Mesenchymal stem cell (in vitro differentiated cells and primary cell): Measurements from ENCODE around the gene SACM1L.
A peak's percentile ranks its signal among the peaks of the same experiment; 100 is the strongest.

Experiments used
- DNase-seq: peaks from one replicate; pipeline ENCODE4 v3.0.0-alpha.2; 2013
- H2AFZ ChIP-seq: one replicate; pipeline ENCODE4 v1.6.1; 2013; ENCODE audit warnings: low read depth, mild to moderate bottlenecking, control low read depth, inconsistent platforms, low read length, moderate library complexity
- H2AK5ac ChIP-seq: 2 replicates; pipeline ENCODE4 v1.6.1; 2013; ENCODE audit warnings: low read length, moderate library complexity, mild to moderate bottlenecking, inconsistent platforms; ENCODE audit not compliant: severe bottlenecking
- H2BK120ac ChIP-seq: one replicate; pipeline ENCODE4 v1.6.1; 2013; ENCODE audit warnings: low read depth, mild to moderate bottlenecking, inconsistent platforms, low read length, moderate library complexity
- H2BK12ac ChIP-seq, 2 experiments: one replicate each; pipeline ENCODE4 v1.6.1; 2013; ENCODE audit warnings: inconsistent platforms in 2 of 2, low read length in 2 of 2, mild to moderate bottlenecking in 2 of 2, moderate library complexity in 2 of 2, control low read depth in 1 of 2
- H2BK15ac ChIP-seq: one replicate; pipeline ENCODE4 v1.6.1; 2013; ENCODE audit warnings: mild to moderate bottlenecking, low read depth, inconsistent platforms; ENCODE audit not compliant: poor library complexity, severe bottlenecking
- H2BK5ac ChIP-seq: 2 replicates; pipeline ENCODE4 v1.6.1; 2013; ENCODE audit warnings: low read depth, mild to moderate bottlenecking, low read length, control low read depth, inconsistent platforms; ENCODE audit not compliant: poor library complexity, severe bottlenecking
- H3K14ac ChIP-seq, 2 experiments: one replicate each; pipeline ENCODE4 v1.6.1; 2013; ENCODE audit warnings: inconsistent platforms in 2 of 2, low read length in 2 of 2, control low read depth in 1 of 2, mild to moderate bottlenecking in 1 of 2, moderate library complexity in 1 of 2
- H3K18ac ChIP-seq, 2 experiments: one replicate each; pipeline ENCODE4 v1.6.1; 2013; ENCODE audit warnings: inconsistent platforms in 2 of 2, low read length in 2 of 2, control low read depth in 1 of 2, low read depth in 1 of 2, mild to moderate bottlenecking in 1 of 2
- H3K23ac ChIP-seq, 2 experiments: one replicate each; pipeline ENCODE4 v1.6.1; 2013; ENCODE audit warnings: inconsistent platforms in 2 of 2, low read length in 2 of 2, mild to moderate bottlenecking in 2 of 2, moderate library complexity in 2 of 2, control low read depth in 1 of 2
- H3K27ac ChIP-seq: 2 replicates; pipeline ENCODE4 v1.5.1; 2013; ENCODE audit warnings: mild to moderate bottlenecking, moderate library complexity, low read length, control low read depth, inconsistent platforms; ENCODE audit not compliant: poor library complexity, severe bottlenecking
- H3K27me3 ChIP-seq, 2 experiments: 2 replicates each; pipeline versions ENCODE4 v1.6.1 to v1.7.0; 2013; ENCODE audit warnings: low read length in 2 of 2, mild to moderate bottlenecking in 2 of 2, moderate library complexity in 2 of 2, control low read depth in 1 of 2, inconsistent platforms in 1 of 2; ENCODE audit not compliant: control insufficient read depth in 1 of 2, insufficient read depth in 1 of 2
- H3K36me3 ChIP-seq, 2 experiments: 2 replicates each; pipeline versions ENCODE4 v1.6.1 to v1.7.0; 2013; ENCODE audit warnings: low read length in 2 of 2, control low read depth in 1 of 2, inconsistent platforms in 1 of 2, low read depth in 1 of 2, mild to moderate bottlenecking in 1 of 2; ENCODE audit not compliant: insufficient read depth in 2 of 2, control insufficient read depth in 1 of 2
- H3K4ac ChIP-seq, 2 experiments: one replicate each; pipeline ENCODE4 v1.6.1; 2013; ENCODE audit warnings: inconsistent platforms in 2 of 2, low read length in 2 of 2, mild to moderate bottlenecking in 2 of 2, moderate library complexity in 2 of 2, control low read depth in 1 of 2, low read depth in 1 of 2
- H3K4me1 ChIP-seq: 2 replicates; pipeline ENCODE4 v1.6.1; 2013; ENCODE audit warnings: low read depth, low read length, control low read depth; ENCODE audit not compliant: control insufficient read depth, insufficient read depth
- H3K4me2 ChIP-seq: 2 replicates; pipeline ENCODE4 v1.6.1; 2013; ENCODE audit warnings: low read length, mild to moderate bottlenecking, inconsistent platforms; ENCODE audit not compliant: poor library complexity, severe bottlenecking
- H3K4me3 ChIP-seq, 2 experiments: 2 replicates each; pipeline versions ENCODE4 v1.5.1 to v1.7.0; 2013; ENCODE audit warnings: low read length in 2 of 2, mild to moderate bottlenecking in 2 of 2, control low read depth in 1 of 2, low read depth in 1 of 2; ENCODE audit not compliant: insufficient read depth in 1 of 2
- H3K79me1 ChIP-seq: replicated peaks from 2 replicates; pipeline ENCODE4 v1.6.1; 2013; ENCODE audit warnings: mild to moderate bottlenecking, control low read depth, low read length, inconsistent platforms; ENCODE audit not compliant: poor library complexity, severe bottlenecking
- H3K9ac ChIP-seq: 2 replicates; pipeline ENCODE4 v1.7.0; 2013; ENCODE audit warnings: mild to moderate bottlenecking, low read length, moderate library complexity
- H3K9me3 ChIP-seq: 2 replicates; pipeline ENCODE4 v1.7.0; 2013; ENCODE audit warnings: mild to moderate bottlenecking, low read length; ENCODE audit not compliant: control insufficient read depth
- H4K8ac ChIP-seq: one replicate; pipeline ENCODE4 v1.6.1; 2013; ENCODE audit warnings: inconsistent platforms, mild to moderate bottlenecking, low read length, moderate library complexity
- H4K91ac ChIP-seq: one replicate; pipeline ENCODE4 v1.6.1; 2013; ENCODE audit warnings: mild to moderate bottlenecking, low read length, inconsistent platforms
- WGBS: methylation state at CpG from one replicate; pipeline ENCODE4 v1.1.7; 2013; ENCODE audit warnings: mixed read lengths; 5-methylcytosine and 5-hydroxymethylcytosine counted together

The SACM1L gene

DNA sequence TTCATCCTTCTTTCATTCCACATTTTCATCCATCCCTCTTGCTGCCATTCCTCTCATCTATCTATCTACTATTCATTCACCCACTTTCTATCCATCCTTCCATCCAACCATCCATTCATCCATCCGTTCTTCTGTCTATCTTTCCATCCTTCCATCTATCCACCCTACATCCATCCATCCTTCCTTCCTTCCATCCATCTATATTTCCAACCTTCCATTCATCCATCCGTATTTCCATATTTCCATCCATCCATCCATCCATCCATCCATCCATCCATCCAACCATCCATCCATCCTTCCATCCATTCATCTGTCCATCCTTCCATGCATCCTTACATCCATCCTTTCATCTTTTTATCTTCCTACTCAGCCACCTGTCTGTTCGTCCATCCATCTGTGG lies 93.2 kb downstream of the SACM1L start:
- no peak overlapping the region for H2AK5ac ChIP-seq
- H3K18ac ChIP-seq = no peak overlapping the region
- peaks cover 2% of the 10 kb centered on the region for H3K4me1 ChIP-seq
- no peak overlapping the region for H2AFZ ChIP-seq
- no peak overlapping the region for H3K27ac ChIP-seq
- H3K36me3 ChIP-seq = no peaks in the 10 kb centered on the region
- H2BK120ac ChIP-seq = no peak overlapping the region
- 79% methylated on average over 3 of the region's 3 CpGs for WGBS
- H2BK12ac ChIP-seq = no peak overlapping the region
- no peak overlapping the region for H3K4me3 ChIP-seq
- no peak overlapping the region for H3K14ac ChIP-seq
- peaks cover 8% of the 10 kb centered on the region for H3K9me3 ChIP-seq
- H3K79me1 ChIP-seq = no peaks in the 10 kb centered on the region
- no peak overlapping the region for H2BK5ac ChIP-seq
- peaks cover 41 to 71% of the 10 kb centered on the region in 2 experiments for H3K27me3 ChIP-seq
- no peak overlapping the region for H4K8ac ChIP-seq
- H2BK15ac ChIP-seq = no peak overlapping the region
- no peak overlapping the region for H3K4ac ChIP-seq
- H3K23ac ChIP-seq = no peak overlapping the region
- no peak overlapping the region for H4K91ac ChIP-seq
- DNase-seq = no peak
- no peak overlapping the region for H3K9ac ChIP-seq
- no peak overlapping the region for H3K4me2 ChIP-seq

DNA sequence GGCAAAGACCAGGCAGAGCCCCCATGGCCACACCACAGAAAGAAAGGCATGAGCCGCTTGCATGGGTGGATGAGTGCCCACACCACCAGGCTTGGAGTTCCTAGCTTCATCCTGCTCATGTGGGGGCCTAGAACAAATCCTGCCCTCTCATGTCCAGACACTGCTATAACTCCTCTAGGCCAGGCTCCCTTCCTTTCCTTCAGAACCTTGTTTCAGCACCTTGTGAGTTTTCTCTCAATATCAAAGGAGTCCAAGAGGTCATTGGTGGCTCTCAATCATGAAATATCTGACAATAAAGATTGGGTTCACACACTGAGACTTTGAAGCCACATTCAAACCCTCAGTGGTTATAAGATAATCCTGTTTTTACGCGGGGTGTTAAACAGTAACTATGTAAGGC lies 94.5 kb downstream of the SACM1L start:
- Histone ChIP-seq H3K9ac (no peak overlapping the region), H3K9me3 (peaks cover 11% of the 10 kb centered on the region), H2BK120ac (no peak overlapping the region), H4K8ac (no peak overlapping the region), H3K14ac (no peak overlapping the region), H3K36me3 (no peaks in the 10 kb centered on the region), H2BK15ac (no peak overlapping the region), H2BK12ac (no peak overlapping the region), H3K18ac (no peak overlapping the region), H2AK5ac (no peak overlapping the region), H3K27ac (no peak overlapping the region), H3K4me1 (peaks cover 2% of the 10 kb centered on the region), H3K4me2 (no peak overlapping the region), H2AFZ (no peak overlapping the region), H3K4ac (no peak overlapping the region), H3K79me1 (no peaks in the 10 kb centered on the region), H3K27me3 (peaks cover 39 to 63% of the 10 kb centered on the region in 2 experiments), H2BK5ac (no peak overlapping the region), H3K4me3 (no peak overlapping the region), H4K91ac (no peak overlapping the region), H3K23ac (no peak overlapping the region)
- DNase-seq = no peak
- 98% methylated on average over 3 of the region's 3 CpGs for WGBS

DNA sequence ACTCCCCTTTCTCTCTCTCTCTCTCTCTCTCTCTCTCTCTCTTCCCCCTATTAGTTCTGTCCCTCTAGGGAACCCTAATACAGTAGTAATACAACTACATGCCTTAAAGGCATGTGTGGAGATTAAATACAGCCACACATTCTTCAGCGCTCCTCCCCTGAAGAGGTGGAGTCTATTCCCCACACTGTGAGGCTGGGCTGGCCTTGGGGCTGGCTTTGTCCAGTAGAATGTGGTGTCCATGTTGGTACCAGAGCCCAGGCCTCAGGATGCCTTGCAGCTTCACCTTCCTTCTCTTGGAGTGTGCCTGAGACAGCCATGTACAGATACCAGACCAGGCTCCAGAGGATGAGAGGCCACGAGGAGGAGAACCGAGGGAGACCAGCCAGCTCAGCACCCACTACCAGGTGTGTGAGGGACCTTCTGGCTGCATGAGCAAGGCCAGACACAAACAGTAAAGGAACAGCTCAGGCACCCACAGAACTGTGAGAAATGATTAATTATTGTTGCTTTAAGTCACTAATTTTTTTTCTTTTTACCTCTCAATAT lies 96.5 kb downstream of the SACM1L start:
- H3K23ac ChIP-seq = no peak overlapping the region
- no peak overlapping the region for H3K4me2 ChIP-seq
- H2BK15ac ChIP-seq = no peak overlapping the region
- H3K14ac ChIP-seq = peak overlapping the region in 1 of 2 experiments; percentile 26
- H2AK5ac ChIP-seq = no peak overlapping the region
- no peak overlapping the region for H2BK5ac ChIP-seq
- no peak overlapping the region for H3K4me3 ChIP-seq
- H3K36me3 ChIP-seq = no peaks in the 10 kb centered on the region
- peaks cover 2% of the 10 kb centered on the region for H3K4me1 ChIP-seq
- H3K9me3 ChIP-seq = peaks cover 28% of the 10 kb centered on the region
- peaks cover 37 to 60% of the 10 kb centered on the region in 2 experiments for H3K27me3 ChIP-seq
- H2AFZ ChIP-seq = no peak overlapping the region
- no peak for DNase-seq
- no peaks in the 10 kb centered on the region for H3K79me1 ChIP-seq
- H3K18ac ChIP-seq = no peak overlapping the region
- H4K8ac ChIP-seq = no peak overlapping the region
- no peak overlapping the region for H3K4ac ChIP-seq
- no peak overlapping the region for H4K91ac ChIP-seq
- no peak overlapping the region for H2BK120ac ChIP-seq
- 88% methylated on average over 3 of the region's 3 CpGs for WGBS
- no peak overlapping the region for H2BK12ac ChIP-seq
- no peak overlapping the region for H3K9ac ChIP-seq
- no peak overlapping the region for H3K27ac ChIP-seq

DNA sequence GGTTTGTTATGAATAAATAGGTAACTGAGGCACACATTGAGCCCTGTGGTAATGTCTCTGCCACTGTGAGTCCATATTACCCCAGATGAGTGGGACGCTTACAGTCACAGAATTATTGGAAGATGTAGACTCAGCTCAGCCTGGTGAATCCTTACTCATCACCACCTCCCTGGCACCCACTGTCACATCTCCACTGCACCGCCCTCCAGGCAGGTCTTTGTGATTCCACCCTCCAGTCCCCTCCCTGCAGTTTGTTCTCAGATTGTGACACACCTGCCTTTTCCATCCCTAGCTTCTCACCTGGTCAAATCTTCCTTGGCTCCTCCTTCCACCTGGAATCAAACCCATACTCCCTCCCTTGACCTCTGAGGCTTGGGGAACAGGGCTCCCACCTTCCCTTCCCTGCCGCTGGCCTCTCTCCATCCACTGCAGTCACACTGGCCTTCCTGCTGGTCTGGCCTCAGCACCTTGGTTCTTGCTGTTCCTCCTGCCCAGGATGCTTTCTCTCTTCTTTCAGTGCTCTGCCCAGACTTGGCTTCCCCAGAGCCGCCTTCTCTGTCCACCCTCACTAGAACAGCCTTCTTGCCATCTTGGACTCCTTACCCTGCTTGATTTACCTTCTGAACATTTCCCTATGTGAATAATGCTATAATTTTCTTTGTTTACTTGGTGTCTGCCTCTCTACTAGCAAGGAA lies 97.8 kb downstream of the SACM1L start:
- Histone ChIP-seq H2AFZ (no peak overlapping the region), H3K27ac (no peak overlapping the region), H3K4ac (no peak overlapping the region), H3K4me3 (no peak overlapping the region), H3K9me3 (peaks cover 28% of the 10 kb centered on the region), H3K14ac (no peak overlapping the region), H3K18ac (no peak overlapping the region), H2BK15ac (no peak overlapping the region), H2BK5ac (no peak overlapping the region), H2BK120ac (no peak overlapping the region), H3K23ac (no peak overlapping the region), H4K91ac (no peak overlapping the region), H3K9ac (no peak overlapping the region), H3K27me3 (peaks cover 42 to 61% of the 10 kb centered on the region in 2 experiments), H3K4me1 (no peaks in the 10 kb centered on the region), H3K79me1 (no peaks in the 10 kb centered on the region), H2BK12ac (no peak overlapping the region), H2AK5ac (no peak overlapping the region), H3K36me3 (no peaks in the 10 kb centered on the region), H4K8ac (no peak overlapping the region), H3K4me2 (no peak overlapping the region)
- WGBS = 69% methylated on average over 4 of the region's 4 CpGs
- DNase-seq = no peak
